Gastrocnemius medialis (tissue), 4 donors: ENCODE data around the gene A3GALT2.

Experiments
- CTCF ChIP-seq, 5 experiments: fragments of 450-650 bp in 3 of 5; fragments of 200-600 bp in 2 of 5; sonication (generic) in 2 of 5; IDR thresholded peaks in 4 of 5; conservative IDR thresholded peaks in 1 of 5; 1 replicate in 4 of 5; 2 replicates in 1 of 5; pipeline ENCODE4 v1.5.1; 2016 to 2019; ENCODE audit warnings: antibody characterized with exemption in 5 of 5, mild to moderate bottlenecking in 3 of 5, moderate library complexity in 3 of 5
- POLR2A ChIP-seq, 2 donors: fragments of 450-650 bp; IDR thresholded peaks; one replicate each; pipeline ENCODE4 v1.6.1; 2017; ENCODE audit warnings: antibody characterized with exemption in 2 of 2, mild to moderate bottlenecking in 2 of 2, moderate library complexity in 2 of 2

DNA sequence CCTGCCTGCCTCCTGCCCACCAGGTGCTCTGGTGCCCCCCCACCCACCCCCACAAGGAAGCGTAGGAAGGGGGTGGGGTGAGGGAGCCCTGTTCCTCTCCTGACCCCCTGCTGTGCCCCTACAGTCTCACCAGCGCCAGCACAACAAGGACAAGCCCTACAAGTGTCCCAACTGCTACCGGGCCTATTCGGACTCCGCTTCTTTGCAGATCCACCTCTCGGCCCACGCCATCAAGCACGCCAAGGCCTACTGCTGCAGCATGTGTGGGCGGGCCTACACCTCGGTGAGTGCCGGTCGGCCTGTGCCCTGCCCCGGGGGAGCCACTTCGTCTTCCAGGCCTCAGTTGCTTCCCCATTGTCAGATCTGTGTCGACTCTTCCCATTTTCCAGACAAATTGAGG is 25.9 kb downstream of the A3GALT2 start:
- no peak for TF ChIP-seq CTCF (IDR thresholded peaks at IDR 0.05 in 4 of 5, conservative IDR thresholded peaks at IDR 0.05 in 1 of 5)
- TF ChIP-seq POLR2A (IDR thresholded peaks at IDR 0.05), result no peak
